GM12878 (cell line): ENCODE results near the gene SELENOW.
"Not testable (repeated sequence)": the region's sequence is repeated elsewhere in the genome, so short reads cannot be mapped to it uniquely, and the experiment has no call there.

Experiments used
- BCL3 ChIP-seq: IDR thresholded peaks from 2 replicates; pipeline ENCODE4 v1.6.1; 2011; ENCODE audit warnings: borderline replicate concordance, low read depth, mild to moderate bottlenecking, moderate library complexity, low read length; ENCODE audit not compliant: insufficient read depth, poor library complexity, severe bottlenecking
- CTCF ChIP-seq, 3 experiments: IDR thresholded peaks in 2 of 3; conservative IDR thresholded peaks in 1 of 3; 2 replicates each; pipeline ENCODE4 v1.5.1; 2011; ENCODE audit warnings: low read depth in 3 of 3, low read length in 3 of 3, mild to moderate bottlenecking in 3 of 3, control low read depth in 2 of 3, moderate library complexity in 2 of 3, inconsistent platforms in 1 of 3, mixed read lengths in 1 of 3; ENCODE audit not compliant: control insufficient read depth in 2 of 3, insufficient read depth in 1 of 3; ENCODE audit errors: extremely low read depth in 1 of 3
- E2F4 ChIP-seq: IDR thresholded peaks from 2 replicates; pipeline ENCODE4 v1.6.1; 2012; ENCODE audit warnings: low read depth, low read length, improper control_type of control experiment
- IKZF1 ChIP-seq: fragments of 450-650 bp; conservative IDR thresholded peaks from 2 replicates; pipeline ENCODE4 v1.6.1; 2017; ENCODE audit warnings: antibody characterized with exemption, mild to moderate bottlenecking
- POLR2A ChIP-seq: IDR thresholded peaks from 2 replicates; pipeline ENCODE4 v1.6.1; 2011; ENCODE audit warnings: low read depth, mild to moderate bottlenecking, low read length
- POLR2AphosphoS5 ChIP-seq: IDR thresholded peaks from 2 replicates; pipeline ENCODE4 v1.6.1; 2011; ENCODE audit warnings: mild to moderate bottlenecking, low read length, inconsistent platforms
- SKIL ChIP-seq: fragments of 450-650 bp; IDR thresholded peaks from 2 replicates; pipeline ENCODE4 v1.6.1; 2017; ENCODE audit warnings: mild to moderate bottlenecking, low read depth, inconsistent platforms; ENCODE audit not compliant: poor library complexity, severe bottlenecking

- TF ChIP-seq SKIL; CTCF (IDR thresholded peaks at IDR 0.05 in 2 of 3, conservative IDR thresholded peaks at IDR 0.05 in 1 of 3; ENCODE audit: control insufficient read depth in 2 of 3, extremely low read depth in 1 of 3, insufficient read depth in 1 of 3, low read depth in 3 of 3, low read length in 3 of 3); IKZF1; BCL3; E2F4; POLR2A; POLR2AphosphoS5: not testable (repeated sequence)
Observed at GRCh38 chr19:47818221-47818620, 39.7 kb downstream of the SELENOW start.
